NCI-H2171 (cell line): ENCODE results near the gene INPP5B.
A peak's percentile ranks its signal among the peaks of the same experiment; 100 is the strongest.

Experiments used
- DNase-seq: peaks from one replicate; lab custom pipeline; 2025; lab: John Stamatoyannopoulos, UW

The INPP5B gene

DNA sequence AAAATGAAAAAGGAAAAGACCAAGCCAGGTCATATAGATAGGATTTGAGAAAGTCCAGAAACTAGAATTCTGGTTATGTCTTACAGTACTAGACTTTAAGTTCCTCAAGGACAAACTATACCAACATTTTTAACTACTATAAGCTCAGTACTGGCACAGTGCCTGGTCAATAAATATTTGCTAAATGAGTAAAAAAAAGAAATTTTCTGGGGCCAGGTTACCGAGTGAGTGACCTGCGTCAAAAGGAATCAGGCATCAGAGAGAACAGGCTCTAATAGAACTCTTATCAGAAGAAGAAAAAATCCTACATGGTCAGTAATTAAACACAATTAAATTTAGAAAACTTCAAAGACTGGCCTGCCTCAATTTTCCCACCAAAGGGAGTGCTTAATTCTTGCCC lies 115.0 kb downstream of the INPP5B start:
- DNase-seq, result no peak

DNA sequence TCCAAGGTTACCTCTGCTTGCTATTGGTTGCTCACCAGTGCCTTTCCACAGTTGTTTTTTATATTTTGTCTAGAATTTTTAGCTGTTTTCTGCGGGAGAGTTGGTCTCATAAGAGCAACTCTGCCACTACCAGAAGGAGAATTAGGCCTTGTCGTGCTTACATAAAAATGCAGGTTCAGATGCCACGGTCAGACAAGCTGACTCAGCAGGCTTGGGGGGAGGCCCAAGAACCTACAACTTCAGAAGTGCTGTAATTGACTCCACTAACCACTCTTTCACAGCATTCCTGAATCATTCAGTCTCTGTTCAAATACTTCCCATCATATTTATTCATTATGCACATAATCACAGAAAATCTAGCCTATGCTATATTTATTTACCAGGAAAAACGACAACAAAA lies 115.7 kb downstream of the INPP5B start:
- DNase-seq, result no peak

DNA sequence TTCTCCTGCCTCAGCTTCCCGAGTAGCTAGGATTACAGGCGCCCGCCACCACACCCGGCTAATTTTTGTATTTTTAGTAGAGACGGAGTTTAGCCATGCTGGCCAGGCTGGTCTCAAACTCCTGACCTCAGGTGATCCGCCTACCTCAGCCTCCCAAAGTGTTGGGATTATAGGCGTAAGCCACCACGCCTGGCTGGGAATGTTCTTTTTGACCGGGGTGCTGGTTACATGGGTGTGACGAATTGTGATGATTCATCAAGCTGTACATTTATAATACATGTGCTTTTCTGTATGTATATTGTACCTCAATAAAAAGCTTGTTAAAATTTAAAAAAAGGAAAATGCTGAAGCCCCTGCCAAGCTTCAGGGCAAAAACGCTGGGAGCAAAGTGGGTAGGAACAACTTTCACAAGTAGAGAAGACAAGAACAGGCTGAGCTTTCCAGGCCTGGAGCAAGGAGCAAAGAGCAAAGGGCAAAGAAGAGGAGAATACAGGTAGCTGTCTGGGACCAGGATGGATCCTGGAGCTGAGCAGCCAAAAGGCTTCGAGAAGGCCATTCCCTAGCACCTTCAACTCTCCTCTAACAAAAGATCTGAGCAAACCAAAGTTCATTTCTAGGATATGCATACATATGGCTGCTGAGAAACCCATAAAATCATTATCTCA lies 118.3 kb downstream of the INPP5B start:
- no peak for DNase-seq

DNA sequence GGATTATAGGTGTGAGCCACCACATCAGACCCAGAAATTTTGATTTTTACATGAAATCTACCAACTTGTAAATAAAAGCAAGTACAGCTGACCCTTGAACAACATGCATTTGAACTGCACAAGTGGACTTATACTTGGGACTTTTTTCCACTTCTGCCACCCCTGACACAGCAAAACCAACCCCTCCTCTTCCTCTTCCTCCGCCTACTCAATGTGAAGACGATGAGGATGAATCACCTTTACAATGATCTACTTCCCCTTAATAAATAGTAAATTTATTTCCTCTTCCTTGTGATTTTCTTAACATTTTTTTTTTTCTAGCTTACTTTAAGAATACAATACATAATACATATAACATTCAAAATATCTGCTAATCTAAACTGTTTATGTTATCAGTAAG lies 121.3 kb downstream of the INPP5B start:
- DNase-seq, result no peak

DNA sequence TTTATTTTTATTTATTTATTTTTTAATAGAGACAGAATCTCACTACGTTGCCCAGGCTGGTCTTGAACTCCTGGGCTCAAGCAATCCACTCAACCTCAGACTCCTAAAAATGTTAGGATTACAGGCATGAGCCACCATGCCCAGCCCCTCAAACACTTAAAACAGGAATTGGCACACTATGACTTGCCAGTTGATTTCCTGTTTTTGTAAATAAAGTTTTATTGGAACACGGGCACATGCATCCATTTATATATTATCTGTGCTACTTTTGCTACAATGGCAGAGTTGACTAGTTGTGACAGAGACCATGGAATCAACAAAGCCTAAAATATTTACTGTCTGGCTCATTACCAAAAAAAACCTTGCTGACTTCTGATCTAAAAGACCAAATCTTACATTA lies 122.9 kb downstream of the INPP5B start:
- no peak for DNase-seq

DNA sequence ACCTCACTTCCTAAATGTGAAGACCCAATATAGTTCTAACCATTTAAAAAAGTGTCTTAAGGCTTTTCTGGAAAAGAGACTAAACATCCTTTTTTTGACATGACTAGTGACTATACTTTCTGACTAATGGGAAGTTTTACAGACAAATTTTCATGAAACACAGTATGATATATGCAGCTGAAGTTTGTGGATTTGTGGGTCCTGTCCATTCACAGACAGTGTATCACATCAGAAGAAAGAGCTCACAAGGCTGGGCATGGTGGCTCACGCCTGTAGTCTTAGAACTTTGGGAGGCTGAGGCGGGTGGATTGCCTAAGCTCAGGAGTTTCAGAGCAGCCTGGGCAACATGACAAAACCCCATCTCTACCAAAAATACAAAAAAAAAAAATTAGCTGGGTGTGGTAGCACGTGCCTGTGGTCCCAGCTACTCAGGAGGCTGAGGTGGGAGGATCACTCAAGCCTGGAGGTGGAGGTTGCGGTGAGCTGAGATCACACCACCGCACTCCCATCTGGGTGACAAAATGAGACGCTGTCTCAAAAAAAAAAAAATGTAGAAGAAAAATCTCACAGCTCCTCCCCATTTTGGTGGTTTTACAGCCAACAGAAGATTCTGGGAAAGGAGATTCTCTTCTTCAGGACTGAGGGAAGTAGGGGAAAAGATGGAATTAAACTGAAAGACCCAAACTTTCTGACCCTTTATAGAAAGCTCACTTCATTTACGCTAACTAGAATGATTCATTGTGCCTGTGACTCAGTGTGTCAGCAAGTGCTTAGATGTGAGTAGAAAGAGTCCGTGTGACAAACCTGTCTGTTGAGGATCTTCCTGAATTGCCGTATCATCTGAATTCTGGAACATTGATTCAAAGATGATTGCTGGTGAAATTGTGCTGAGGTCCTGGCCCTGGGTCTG lies 123.7 kb downstream of the INPP5B start:
- no peak for DNase-seq

DNA sequence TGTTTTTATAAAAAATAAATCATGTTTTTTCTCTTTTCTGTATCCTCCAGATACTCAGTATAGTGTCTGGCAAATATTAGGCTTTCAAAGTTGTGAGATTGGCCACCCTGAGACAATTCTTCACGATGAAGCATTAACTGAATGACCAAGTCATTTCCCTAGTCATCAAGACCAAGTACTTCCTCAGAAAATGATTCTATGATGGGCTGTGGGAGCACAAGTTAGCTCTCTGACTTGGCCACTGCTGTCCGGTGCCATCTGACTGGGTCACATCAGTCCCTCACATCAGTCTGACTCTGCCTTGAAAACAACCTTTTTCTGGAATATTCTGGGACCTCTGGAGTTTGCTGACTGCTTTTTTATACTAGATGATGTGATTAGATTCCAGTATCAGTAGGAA lies 125.4 kb downstream of the INPP5B start:
- DNase-seq, result no peak

DNA sequence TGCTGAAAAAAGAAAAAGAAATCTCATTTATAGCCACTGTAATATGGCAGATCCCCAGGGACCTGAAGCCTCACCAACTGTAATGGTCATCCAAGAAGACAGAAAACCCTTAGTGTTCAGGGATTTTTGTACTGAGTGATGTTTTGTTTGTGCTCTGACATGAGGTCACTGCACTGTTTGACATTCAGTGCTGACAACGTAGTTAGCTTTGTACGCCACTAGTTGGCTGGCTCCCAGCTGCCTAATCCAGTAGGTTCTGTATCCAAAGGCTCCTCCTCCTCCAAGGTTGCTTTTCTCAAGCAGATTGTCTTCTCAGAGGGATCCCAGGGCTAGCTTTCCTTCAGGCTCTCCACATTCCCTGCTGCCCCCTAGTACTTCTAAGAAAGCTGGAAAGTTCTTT lies 129.4 kb downstream of the INPP5B start:
- no peak for DNase-seq

DNA sequence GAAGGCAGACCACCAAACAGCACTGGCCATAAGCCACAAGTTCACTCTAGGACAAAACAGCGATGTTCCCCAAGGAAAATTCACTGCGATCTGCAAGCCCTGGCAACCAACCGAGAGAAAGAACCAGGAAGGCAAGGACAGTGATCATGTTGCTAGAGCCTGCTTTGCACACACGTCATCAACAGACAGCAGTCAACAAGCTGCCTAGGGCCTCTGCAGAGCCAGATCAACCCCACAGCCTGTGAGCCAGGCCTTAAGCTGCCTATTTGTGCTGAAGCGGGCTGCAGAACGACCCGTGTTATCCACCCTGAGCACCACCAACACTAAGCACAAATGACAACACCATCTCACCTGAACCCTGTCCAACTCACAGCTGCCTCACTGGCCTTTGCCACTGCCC lies 132.6 kb downstream of the INPP5B start:
- DNase-seq, result no peak

DNA sequence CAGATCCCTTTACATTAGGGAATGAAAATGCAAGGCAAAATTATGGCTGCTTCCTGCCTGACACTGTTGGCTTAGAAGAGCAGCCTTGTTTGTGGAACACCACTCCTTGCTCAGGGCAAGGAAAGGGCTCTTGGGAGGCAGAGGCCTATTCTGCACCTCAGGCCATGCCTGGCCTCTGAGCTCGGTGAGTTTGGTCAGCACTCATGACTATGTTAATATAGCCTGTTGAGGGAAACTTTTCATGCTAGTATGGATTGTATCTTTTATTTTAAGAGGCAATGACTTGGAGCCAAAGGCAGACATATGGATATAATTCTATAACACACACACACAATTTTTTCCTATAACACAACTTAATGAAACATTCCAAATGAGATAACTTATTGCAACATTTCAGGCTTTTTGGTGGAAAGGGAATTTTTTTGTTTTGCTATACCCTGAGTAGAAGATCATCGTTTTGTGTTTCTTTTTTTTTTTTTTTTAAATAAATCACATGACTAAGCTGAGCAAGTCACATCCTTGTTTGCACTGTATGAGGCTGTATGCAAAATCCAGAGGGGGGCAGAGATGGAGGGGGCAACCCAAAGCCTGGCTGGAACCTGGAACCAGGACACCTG lies 133.2 kb downstream of the INPP5B start:
- no peak for DNase-seq

DNA sequence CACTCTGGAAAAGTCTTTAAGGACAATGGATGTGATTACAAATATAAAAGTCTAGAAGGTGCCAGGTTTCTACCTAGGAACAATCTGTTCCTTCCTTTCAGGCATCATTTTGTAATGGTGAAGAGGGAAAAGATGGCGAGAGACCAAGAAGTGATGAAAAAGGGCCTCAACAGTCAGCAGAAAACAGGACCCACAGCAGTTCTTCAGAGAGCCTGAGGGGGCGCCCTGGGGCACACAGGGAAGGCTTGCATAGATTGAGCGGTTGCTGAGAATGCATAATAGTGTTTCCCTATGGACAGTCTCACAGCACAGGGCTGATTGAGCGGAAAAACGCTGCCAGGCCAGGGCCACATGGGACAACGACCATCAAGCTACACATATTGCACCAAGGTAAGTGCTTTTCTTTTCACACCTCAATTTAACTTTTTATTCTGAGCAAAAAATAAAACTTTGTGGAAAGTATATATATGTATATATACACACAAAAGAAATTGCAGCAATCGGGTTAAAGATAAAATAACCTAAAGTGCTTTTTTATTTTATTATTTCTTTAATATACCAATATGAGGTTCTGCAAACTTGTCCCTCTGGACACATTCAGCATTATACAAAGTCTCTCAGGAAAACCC lies 135.7 kb downstream of the INPP5B start:
- peak; percentile 55 for DNase-seq
